ENCODE results near the gene DCLK2.

Gene DCLK2

GRCh38 chr4:150068300-150068960, 9.8 kb upstream of the DCLK2 start:
- no peak for DNase-seq

DNA sequence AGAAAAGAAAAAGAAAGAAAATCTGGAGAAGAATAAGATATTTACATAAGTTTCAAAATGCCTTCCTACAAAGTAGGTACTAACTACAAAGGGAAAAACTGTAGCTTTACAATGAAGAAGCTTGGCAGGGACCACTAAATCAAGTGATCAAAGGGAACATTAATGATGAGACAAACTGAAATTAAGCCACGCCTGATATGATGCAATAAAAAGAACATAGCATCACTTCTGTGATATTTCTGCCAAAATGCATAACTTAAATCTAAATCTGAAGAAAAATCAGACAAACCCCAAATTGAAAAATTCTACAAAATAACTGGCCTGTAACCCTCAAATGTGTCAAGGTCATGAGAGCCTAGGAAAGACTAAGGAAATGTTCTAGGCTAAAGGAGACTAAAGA, 8.9 kb upstream of the DCLK2 start:
- no peak for DNase-seq

- no peak for DNase-seq
Observed at GRCh38 chr4:150070464-150071170, 7.6 kb upstream of the DCLK2 start.

DNA sequence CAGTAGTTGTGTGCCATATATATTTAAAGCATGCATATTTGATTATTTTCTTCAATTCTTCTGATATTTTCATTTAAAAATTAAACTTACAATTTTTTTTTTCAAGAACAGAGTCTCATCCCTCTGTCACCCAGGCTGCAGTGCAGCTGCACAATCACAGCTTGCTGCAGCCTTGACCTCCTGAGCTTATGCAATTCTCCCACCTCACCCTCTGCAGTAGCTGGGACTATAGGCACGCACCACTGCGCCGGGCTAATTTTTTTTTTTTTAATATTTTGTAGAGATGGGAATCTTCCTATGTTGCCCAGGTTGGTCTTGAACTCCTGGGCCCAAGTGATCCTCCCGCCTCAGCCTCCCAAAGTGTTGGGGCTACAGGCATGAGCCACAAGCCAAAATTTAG, 5.8 kb upstream of the DCLK2 start:
- no peak for DNase-seq

GRCh38 chr4:150072906-150073714, 5.1 kb upstream of the DCLK2 start:
- DNase-seq: no peak

GRCh38 chr4:150074064-150074463, 4.2 kb upstream of the DCLK2 start:
- no peak for DNase-seq

DNA sequence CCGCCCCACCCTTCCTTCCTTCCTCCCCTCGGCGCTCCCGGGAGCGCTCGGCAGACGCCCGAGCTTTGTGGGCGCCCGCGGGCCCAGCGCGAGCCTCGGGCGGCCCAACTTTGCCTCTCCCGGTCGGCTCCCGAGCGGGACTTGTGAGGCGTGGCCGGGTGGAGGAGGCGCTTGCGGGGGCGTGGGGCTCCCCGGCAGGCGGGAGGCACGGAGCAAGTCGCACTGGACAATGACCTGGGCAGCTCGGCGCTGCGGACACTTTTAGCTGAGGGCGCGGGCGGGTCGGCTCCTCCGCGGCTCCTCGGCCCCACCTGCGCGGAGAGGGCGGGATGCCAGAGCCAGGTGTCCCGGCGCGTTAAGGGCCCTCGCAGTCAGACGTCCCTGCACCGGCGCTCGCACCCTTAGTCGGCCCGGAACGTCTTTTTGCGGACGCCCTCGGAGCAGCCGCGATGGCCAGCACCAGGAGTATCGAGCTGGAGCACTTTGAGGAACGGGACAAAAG, 385 bp downstream of the DCLK2 start:
- DNase-seq: peak in 31 of 56 donors; percentile 3 to 70 (median 46)

- DNase-seq: peak in 29 of 56 donors; percentile 1 to 64 (median 33)
Observed at GRCh38 chr4:150079081-150079581, 886 bp downstream of the DCLK2 start.

- DNase-seq: no peak
Observed at GRCh38 chr4:150080337-150080736, 2.1 kb downstream of the DCLK2 start.

DNA sequence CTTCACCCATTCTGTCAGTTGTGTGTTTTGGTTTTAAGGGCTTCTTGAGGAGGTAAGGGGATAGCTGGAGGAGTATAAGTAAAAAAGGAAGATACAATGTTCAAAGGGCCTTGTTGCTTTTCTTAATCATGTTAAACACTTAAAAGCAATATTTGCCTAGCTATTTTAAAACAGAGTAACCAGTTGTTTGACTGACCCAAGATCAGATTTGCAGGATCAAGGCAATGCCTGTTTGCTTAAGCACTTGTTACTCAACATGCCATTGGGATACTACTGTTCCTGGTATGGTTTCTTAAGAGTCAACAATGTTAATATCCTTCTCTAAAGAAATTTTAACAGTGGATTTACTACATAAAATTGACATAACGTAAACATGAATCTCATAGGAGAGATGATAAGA, 2.6 kb downstream of the DCLK2 start:
- DNase-seq: no peak

DNA sequence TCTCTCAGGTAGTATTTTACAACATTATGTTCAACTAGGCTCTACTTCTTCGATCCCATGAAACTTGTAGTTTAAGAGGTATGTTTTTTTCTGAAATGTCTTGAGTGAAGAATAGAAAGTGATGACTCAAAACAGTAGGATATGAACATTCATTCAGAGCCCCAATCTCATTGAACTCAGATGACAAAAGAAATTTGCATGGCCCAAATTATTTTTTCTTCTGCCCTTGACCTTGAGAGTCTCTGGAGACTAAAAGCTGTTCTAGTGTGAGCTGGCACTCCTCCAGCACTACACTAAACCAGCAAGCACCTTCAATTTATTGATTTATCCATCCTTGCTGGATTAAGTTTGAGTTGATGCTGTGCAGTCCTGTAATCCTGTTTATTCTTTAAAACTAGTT, 4.0 kb downstream of the DCLK2 start:
- DNase-seq: peak in 1 of 56 donors; percentile 2

- no peak for DNase-seq
Observed at GRCh38 chr4:150087006-150087405, 8.8 kb downstream of the DCLK2 start.

- no peak for DNase-seq
Observed at GRCh38 chr4:150089732-150090131, 11.5 kb downstream of the DCLK2 start.

GRCh38 chr4:150090836-150091235, 12.6 kb downstream of the DCLK2 start:
- DNase-seq: no peak

GRCh38 chr4:150094676-150095075, 16.4 kb downstream of the DCLK2 start:
- no peak for DNase-seq

GRCh38 chr4:150096625-150097024, 18.4 kb downstream of the DCLK2 start:
- DNase-seq: peak in 1 of 56 donors; percentile 4

DNA sequence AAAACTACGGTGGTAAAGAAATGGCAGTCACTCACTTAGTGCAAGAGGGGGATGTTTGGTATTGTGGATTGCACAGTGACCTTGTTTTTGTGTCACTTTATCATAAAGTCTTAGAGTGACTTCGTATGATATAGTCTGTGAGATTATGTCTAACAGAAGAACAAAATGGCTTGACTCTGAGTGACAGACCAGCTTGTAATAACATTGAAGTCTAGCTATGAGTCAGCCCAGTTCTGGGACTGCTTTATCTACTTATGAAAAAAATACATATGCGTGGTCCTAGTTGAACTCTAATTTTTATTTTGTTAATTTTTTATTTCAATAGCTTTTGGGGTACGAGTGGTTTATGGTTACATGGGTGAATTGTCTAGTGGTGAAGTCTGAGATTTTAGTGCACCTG, 20.0 kb downstream of the DCLK2 start:
- no peak for DNase-seq

- no peak for DNase-seq
Observed at GRCh38 chr4:150104404-150105027, 26.3 kb downstream of the DCLK2 start.

DNA sequence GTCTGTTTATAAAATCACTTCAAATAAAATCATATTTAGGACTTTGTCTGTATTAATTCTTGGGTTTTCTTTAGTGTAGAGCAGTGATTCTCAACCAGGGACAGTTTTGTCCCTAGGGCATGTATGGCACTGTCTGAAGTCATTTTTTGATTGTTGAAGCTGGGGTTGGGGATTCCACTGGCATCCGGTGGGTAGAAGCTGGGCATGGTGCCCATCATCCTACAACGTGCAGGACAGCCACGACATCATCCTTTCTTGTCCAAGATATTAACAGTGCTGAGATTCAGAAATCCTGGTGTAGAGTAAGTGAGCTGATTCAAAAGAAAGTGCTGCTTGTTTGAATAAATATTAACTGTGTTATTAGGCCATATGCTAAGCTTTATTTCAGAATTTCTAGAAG, 28.6 kb downstream of the DCLK2 start:
- no peak for DNase-seq

DNA sequence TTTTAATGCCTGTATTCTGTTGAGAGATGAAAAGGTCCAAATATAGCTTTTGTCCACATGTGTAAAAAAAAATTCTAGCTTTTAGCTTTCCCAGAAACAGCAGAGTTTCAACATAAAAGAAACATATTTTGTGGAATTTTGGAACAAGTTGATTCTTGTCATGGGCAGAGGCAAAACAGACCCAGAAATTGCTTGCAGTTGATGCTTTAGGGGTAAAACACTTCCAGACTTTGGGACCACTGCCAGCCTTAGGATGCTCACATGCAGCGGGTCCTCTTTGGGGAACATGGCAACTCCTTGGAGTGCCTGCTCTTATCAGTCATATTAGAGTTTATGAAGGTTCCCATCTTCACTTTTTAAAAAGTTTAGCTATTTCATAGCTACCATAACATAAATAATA, 30.4 kb downstream of the DCLK2 start:
- no peak for DNase-seq

GRCh38 chr4:150114641-150115040, 36.4 kb downstream of the DCLK2 start:
- no peak for DNase-seq
